GM23338 (cell line): Measurements from ENCODE around the gene MAVS. TPM values are rescaled to one million over a fixed set of nuclear protein-coding genes. Genes with fewer than 3 reads are reported as not detected.

Experiments
- ATAC-seq: fragments of 200-7000 bp; cut with Tn5 transposase; 3 replicates; pipeline ENCODE4 v1.9.1; 2020
- DNase-seq: peaks from one replicate; pipeline ENCODE4 v3.0.0-alpha.2; 2015; ENCODE audit warnings: low spot score
- H2AFZ ChIP-seq: fragments of 200-600 bp; sonication (generic); 2 replicates; pipeline ENCODE4 v1.8.0; 2016; ENCODE audit warnings: antibody characterized with exemption, mild to moderate bottlenecking, moderate library complexity
- H3F3A ChIP-seq: fragments of 200-600 bp; sonication (generic); replicated peaks from 2 replicates; pipeline ENCODE4 v1.8.0; 2017; ENCODE audit warnings: antibody characterized with exemption, mixed run types, low read depth
- H3K27ac ChIP-seq: fragments of 200-600 bp; sonication (generic); 2 replicates; pipeline ENCODE4 v1.6.1; 2016; ENCODE audit warnings: low read depth
- H3K27me3 ChIP-seq: fragments of 200-600 bp; sonication (generic); 2 replicates; pipeline ENCODE4 v1.8.0; 2016; ENCODE audit warnings: mild to moderate bottlenecking, mixed run types, moderate library complexity; ENCODE audit not compliant: insufficient read depth
- H3K36me3 ChIP-seq: fragments of 200-600 bp; sonication (generic); 2 replicates; pipeline ENCODE4 v1.8.0; 2016; ENCODE audit warnings: mild to moderate bottlenecking; ENCODE audit not compliant: insufficient read depth
- H3K4me1 ChIP-seq: fragments of 200-600 bp; sonication (generic); 2 replicates; pipeline ENCODE4 v1.8.0; 2016; ENCODE audit warnings: mild to moderate bottlenecking, moderate library complexity; ENCODE audit not compliant: insufficient read depth
- H3K4me2 ChIP-seq: fragments of 200-600 bp; sonication (generic); 2 replicates; pipeline ENCODE4 v1.7.1; 2017; ENCODE audit warnings: mixed run types
- H3K4me3 ChIP-seq: fragments of 200-600 bp; sonication (generic); 2 replicates; pipeline ENCODE4 v1.6.1; 2016; ENCODE audit warnings: mixed run types
- H3K79me2 ChIP-seq: fragments of 200-600 bp; sonication (generic); replicated peaks from 2 replicates; pipeline ENCODE4 v1.8.0; 2017; ENCODE audit warnings: mild to moderate bottlenecking; ENCODE audit not compliant: insufficient read depth
- H3K9me2 ChIP-seq: fragments of 200-600 bp; sonication (generic); 2 replicates; pipeline ENCODE4 v1.8.0; 2017; ENCODE audit not compliant: insufficient read depth
- H4K20me1 ChIP-seq: fragments of 200-600 bp; sonication (generic); replicated peaks from 2 replicates; pipeline ENCODE4 v1.8.0; 2017; ENCODE audit warnings: mild to moderate bottlenecking; ENCODE audit not compliant: insufficient read depth
- H3K27ac Mint-ChIP-seq: 2 replicates; pipeline ENCODE4 v1.8.0; 2020; ENCODE audit warnings: inconsistent platforms, mild to moderate bottlenecking, moderate library complexity, mixed read lengths
- H3K27me3 Mint-ChIP-seq: 3 replicates; pipeline ENCODE4 v1.8.0; 2022; ENCODE audit warnings: low read depth, mild to moderate bottlenecking, moderate library complexity, mixed read lengths, inconsistent platforms; ENCODE audit not compliant: insufficient read depth, poor library complexity
- H3K36me3 Mint-ChIP-seq: 3 replicates; pipeline ENCODE4 v1.8.0; 2021; ENCODE audit warnings: low read depth, mild to moderate bottlenecking, inconsistent platforms, moderate library complexity, mixed read lengths
- H3K4me1 Mint-ChIP-seq: 3 replicates; pipeline ENCODE4 v1.8.0; 2020; ENCODE audit warnings: mild to moderate bottlenecking, inconsistent platforms, mixed read lengths
- H3K4me3 Mint-ChIP-seq: 3 replicates; pipeline ENCODE4 v1.8.0; 2021; ENCODE audit warnings: moderate library complexity, mild to moderate bottlenecking, inconsistent platforms, mixed read lengths
- H3K9me3 Mint-ChIP-seq: 3 replicates; pipeline ENCODE4 v1.8.0; 2020; ENCODE audit warnings: moderate library complexity, mild to moderate bottlenecking, inconsistent platforms, mixed read lengths
- CREB1 ChIP-seq: fragments of 250-450 bp; sonication (Bioruptor Pico); IDR thresholded peaks from 2 replicates; pipeline ENCODE4 v1.5.0; 2020; ENCODE audit warnings: low read depth, mild to moderate bottlenecking, moderate library complexity
- EZH2 ChIP-seq: fragments of 200-600 bp; sonication (generic); IDR thresholded peaks from one replicate; pipeline ENCODE4 v1.8.0; 2017; ENCODE audit warnings: antibody characterized with exemption, mild to moderate bottlenecking, low read depth; ENCODE audit not compliant: unreplicated experiment
- EZH2phosphoT487 ChIP-seq: fragments of 200-600 bp; sonication (generic); IDR thresholded peaks from one replicate; pipeline ENCODE4 v1.8.1; 2018; ENCODE audit warnings: antibody characterized with exemption; ENCODE audit not compliant: unreplicated experiment
- JUNB ChIP-seq: IDR thresholded peaks from one replicate; pipeline ENCODE4 v1.6.1; 2016; ENCODE audit warnings: antibody characterized with exemption; ENCODE audit not compliant: unreplicated experiment
- POLR2AphosphoS5 ChIP-seq: IDR thresholded peaks from 2 replicates; pipeline ENCODE4 v1.6.1; 2016; ENCODE audit warnings: antibody characterized with exemption, low read depth
- STAT1 ChIP-seq: IDR thresholded peaks from one replicate; pipeline ENCODE4 v1.6.1; 2016; ENCODE audit warnings: antibody characterized with exemption; ENCODE audit not compliant: unreplicated experiment
- ZNF331 ChIP-seq: fragments of 250-450 bp; sonication (Bioruptor Pico); IDR thresholded peaks from 2 replicates; pipeline ENCODE4 v1.5.0; 2020; ENCODE audit warnings: low read depth, mild to moderate bottlenecking, moderate library complexity
- ZNF462 ChIP-seq: fragments of 250-450 bp; sonication (Bioruptor Pico); IDR thresholded peaks from 2 replicates; pipeline ENCODE4 v1.5.0; 2020; ENCODE audit warnings: mild to moderate bottlenecking, moderate library complexity
- polyA plus RNA-seq: library from polyadenylated mRNA; unstranded; fragments of >200 nt; fragmentation: Nextera tagmentation; extraction: Ambion mirVana; gene quantifications from 2 replicates; pipeline ENCODE4 v1.2.1, GENCODE V29; 2016
- total RNA-seq: library from RNA; depleted of rRNA; stranded (reverse); fragments of >200 nt; shearing (Covaris generic); gene quantifications from 2 replicates; pipeline ENCODE4 v1.2.3, GENCODE V29; 2014

MAVS gene
- total and polyA plus RNA-seq, 2 experiments from 2014 or later, result 5.2 to 21.8 TPM

GRCh38 chr20:3814928-3815495 is 31.6 kb upstream of the MAVS start (continued):
- TF ChIP-seq ZNF462 (CRISPR knock-in tag) (no peak), EZH2 (no peak), ZNF331 (no peak), JUNB (no peak), POLR2AphosphoS5 (no peak), STAT1 (no peak)

GRCh38 chr20:3815703-3816315 is 30.8 kb upstream of the MAVS start:
- Histone ChIP-seq H3K4me2 (peak overlapping the region; percentile 38; the same call in 1 of the 2 replicates), H3K4me1 (peaks cover 16% of the 10 kb centered on the region; the same call in 1 of the 2 replicates), H3K9me2 (no peaks in the 10 kb centered on the region), H3F3A (no peaks in the 10 kb centered on the region; the same call in 1 of the 2 replicates), H2AFZ (peak overlapping the region; percentile 56; the same call in 1 of the 2 replicates), H3K36me3 (no peaks in the 10 kb centered on the region), H4K20me1 (no peaks in the 10 kb centered on the region), H3K27me3 (no peaks in the 10 kb centered on the region), H3K79me2 (no peaks in the 10 kb centered on the region), H3K4me3 (no peak overlapping the region), H3K27ac (no peak overlapping the region)
- Mint-ChIP-seq H3K4me3 (no peak overlapping the region), H3K9me3 (no peaks in the 10 kb centered on the region; the same call in 2 of the 3 replicates), H3K36me3 (no peaks in the 10 kb centered on the region; the same call in 2 of the 3 replicates), H3K27me3 (peaks cover 8% of the 10 kb centered on the region), H3K27ac (peak overlapping the region; percentile 31; the same call in 1 of the 2 replicates), H3K4me1 (peaks cover 18% of the 10 kb centered on the region)
- DNase-seq (no peak), ATAC-seq (no peak)
- TF ChIP-seq STAT1 (no peak), CREB1 (no peak), ZNF331 (no peak), ZNF462 (CRISPR knock-in tag) (no peak), EZH2phosphoT487 (no peak), EZH2 (no peak)
